Cardiac muscle cell (in vitro differentiated cells and primary cell): Measurements from ENCODE around the gene APBA2. TPM values are rescaled to one million over a fixed set of nuclear protein-coding genes. Genes with fewer than 3 reads are reported as not detected.

ENCODE experiments used
- DNase-seq, 2 donors: peaks; one replicate each; pipeline versions ENCODE4 v3.0.0 to v3.0.0-alpha.2; 2010 to 2017; ENCODE audit warnings: low read depth in 1 of 2, low spot score in 1 of 2
- H3K27ac ChIP-seq: fragments of 200-600 bp; sonication (generic); 2 replicates; pipeline ENCODE4 v1.5.1; 2016
- H3K27me3 ChIP-seq: fragments of 200-600 bp; sonication (generic); 2 replicates; pipeline ENCODE4 v1.6.0; 2016; ENCODE audit warnings: control low read depth
- H3K36me3 ChIP-seq: fragments of 200-600 bp; sonication (generic); 2 replicates; pipeline ENCODE4 v1.5.1; 2016; ENCODE audit warnings: control low read depth
- H3K4me1 ChIP-seq: fragments of 200-600 bp; sonication (generic); 2 replicates; pipeline ENCODE4 v1.8.1; 2017; ENCODE audit warnings: low read depth, mild to moderate bottlenecking, mixed run types
- H3K4me3 ChIP-seq: fragments of 200-600 bp; sonication (generic); 2 replicates; pipeline ENCODE4 v1.5.1; 2016; ENCODE audit warnings: mild to moderate bottlenecking
- H3K9me3 ChIP-seq: fragments of 200-600 bp; sonication (generic); 2 replicates; pipeline ENCODE4 v1.5.1; 2017; ENCODE audit warnings: low read depth, mild to moderate bottlenecking, control low read depth
- CTCF ChIP-seq: IDR thresholded peaks from 2 replicates; pipeline ENCODE4 v1.5.1; 2012; ENCODE audit warnings: low read depth, mild to moderate bottlenecking, low read length
- polyA plus RNA-seq: library from polyadenylated mRNA; unstranded; fragments of >200 nt; fragmentation: Nextera tagmentation; extraction: Ambion mirVana; gene quantifications from 2 replicates; pipeline ENCODE4 v1.2.1, GENCODE V29; 2016
- total RNA-seq: library from RNA; depleted of rRNA; stranded (reverse); fragments of >200 nt; gene quantifications from 2 replicates; pipeline ENCODE4 v1.2.3, GENCODE V29; 2016

APBA2 gene
- total and polyA plus RNA-seq, 2 experiments from 2014 or later: 20.5 to 33.2 TPM

GRCh38 chr15:28984421-28985315, 98.9 kb downstream of the APBA2 start:
- H3K4me3 ChIP-seq: no peak overlapping the region
- no peak for TF ChIP-seq CTCF
- H3K4me1 ChIP-seq: peaks cover 5% of the 10 kb centered on the region
- no peaks in the 10 kb centered on the region for H3K9me3 ChIP-seq
- H3K27me3 ChIP-seq: no peaks in the 10 kb centered on the region
- H3K36me3 ChIP-seq: no peaks in the 10 kb centered on the region
- DNase-seq: peak; percentile 71 to 75
- H3K27ac ChIP-seq: peak overlapping the region; percentile 49

- Histone ChIP-seq H3K4me1 (peaks cover 5% of the 10 kb centered on the region), H3K27me3 (no peaks in the 10 kb centered on the region), H3K4me3 (no peak overlapping the region), H3K27ac (peak overlapping the region; percentile 49), H3K36me3 (no peaks in the 10 kb centered on the region), H3K9me3 (no peaks in the 10 kb centered on the region)
- TF ChIP-seq CTCF: no peak
- no peak for DNase-seq
Observed at GRCh38 chr15:28985316-28985645, 99.5 kb downstream of the APBA2 start.

- Histone ChIP-seq H3K9me3 (no peaks in the 10 kb centered on the region), H3K27me3 (no peaks in the 10 kb centered on the region), H3K4me3 (no peak overlapping the region), H3K4me1 (peaks cover 5% of the 10 kb centered on the region), H3K36me3 (no peaks in the 10 kb centered on the region), H3K27ac (peak overlapping the region; percentile 49)
- DNase-seq: no peak
- TF ChIP-seq CTCF: no peak
Observed at GRCh38 chr15:28985691-28986090, 99.9 kb downstream of the APBA2 start.

GRCh38 chr15:28986108-28986507, 100.3 kb downstream of the APBA2 start:
- Histone ChIP-seq H3K27me3 (no peaks in the 10 kb centered on the region), H3K36me3 (no peaks in the 10 kb centered on the region), H3K4me3 (no peak overlapping the region), H3K9me3 (no peaks in the 10 kb centered on the region), H3K27ac (no peak overlapping the region), H3K4me1 (peaks cover 5% of the 10 kb centered on the region)
- no peak for DNase-seq
- no peak for TF ChIP-seq CTCF

GRCh38 chr15:28986726-28987125, 101.0 kb downstream of the APBA2 start:
- H3K27ac ChIP-seq: no peak overlapping the region
- H3K4me1 ChIP-seq: peaks cover 11% of the 10 kb centered on the region
- no peaks in the 10 kb centered on the region for H3K27me3 ChIP-seq
- H3K4me3 ChIP-seq: no peak overlapping the region
- no peak for TF ChIP-seq CTCF
- no peaks in the 10 kb centered on the region for H3K9me3 ChIP-seq
- DNase-seq: no peak
- no peaks in the 10 kb centered on the region for H3K36me3 ChIP-seq
